SH-SY5Y (cell line): ENCODE data around the gene TMEM135.

ENCODE experiments used
- GATA2 ChIP-seq: IDR thresholded peaks from 2 replicates; pipeline ENCODE4 v1.6.1; 2011; ENCODE audit warnings: mild to moderate bottlenecking, low read depth, low read length
- GATA3 ChIP-seq: IDR thresholded peaks from 2 replicates; pipeline ENCODE4 v1.6.1; 2011; ENCODE audit warnings: low read depth, mild to moderate bottlenecking, low read length, moderate library complexity

GRCh38 chr11:87012089-87012488 is 25.6 kb upstream of the TMEM135 start:
- no peak for TF ChIP-seq GATA2
- no peak for TF ChIP-seq GATA3
